HG03520 (cell line): ENCODE measurements around the gene MICU1.
"Not testable (repeated sequence)": the region's sequence is repeated elsewhere in the genome, so short reads cannot be mapped to it uniquely, and the experiment has no call there.

Experiments
- ATAC-seq: cut with Tn5 transposase; IDR thresholded peaks from one replicate; pipeline ENCODE4 v1.9.1; 2021; ENCODE audit warnings: mild to moderate bottlenecking, moderate library complexity; ENCODE audit not compliant: unreplicated experiment

MICU1 gene

DNA sequence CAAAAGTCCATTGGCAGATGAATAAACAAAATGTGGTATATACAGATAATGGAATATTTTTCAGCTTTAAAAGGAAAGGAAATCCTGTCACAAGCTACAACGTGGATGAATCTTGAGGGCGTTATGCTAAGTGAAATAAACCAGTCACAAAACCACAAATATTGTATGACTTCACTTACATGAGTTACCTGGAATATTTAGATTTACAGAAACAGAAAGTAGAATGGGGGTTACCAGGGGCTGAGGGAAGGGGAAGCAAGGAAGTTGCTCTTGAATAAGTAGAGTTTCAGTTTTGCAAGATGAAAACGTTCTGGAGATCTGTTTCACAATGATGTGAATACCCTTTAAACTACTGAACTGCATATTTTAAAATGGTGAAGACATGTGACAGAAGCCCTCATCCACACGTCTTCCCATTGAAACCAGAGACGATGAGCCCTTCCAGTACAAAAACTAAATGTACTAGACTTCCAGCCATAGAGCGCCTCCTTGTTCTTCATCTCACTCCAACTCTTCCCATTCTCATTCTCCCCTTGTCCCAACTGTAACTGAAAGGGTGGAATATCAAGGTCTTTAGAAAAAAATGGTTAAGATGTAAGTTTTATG lies 62.4 kb downstream of the MICU1 start:
- ATAC-seq: no peak

DNA sequence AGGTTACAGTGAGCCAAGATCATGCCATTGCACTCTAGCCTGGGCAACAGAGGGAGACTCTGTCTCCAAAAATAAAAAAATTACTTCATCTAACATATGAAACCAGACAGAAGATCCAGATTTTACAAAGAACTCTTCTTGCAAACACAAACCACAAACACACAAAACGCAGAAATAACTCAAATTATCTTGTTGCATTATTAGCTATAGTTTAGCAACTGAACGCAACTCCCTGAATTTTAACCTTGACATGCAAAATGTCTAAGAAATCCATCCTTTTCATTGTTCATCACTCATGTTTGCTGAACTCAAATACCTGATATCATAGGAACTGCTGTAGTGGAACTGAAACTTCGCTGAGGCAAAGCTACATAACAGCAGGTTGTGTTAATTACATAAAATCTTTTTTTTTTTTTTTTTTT lies 64.1 kb downstream of the MICU1 start:
- ATAC-seq: no peak

DNA sequence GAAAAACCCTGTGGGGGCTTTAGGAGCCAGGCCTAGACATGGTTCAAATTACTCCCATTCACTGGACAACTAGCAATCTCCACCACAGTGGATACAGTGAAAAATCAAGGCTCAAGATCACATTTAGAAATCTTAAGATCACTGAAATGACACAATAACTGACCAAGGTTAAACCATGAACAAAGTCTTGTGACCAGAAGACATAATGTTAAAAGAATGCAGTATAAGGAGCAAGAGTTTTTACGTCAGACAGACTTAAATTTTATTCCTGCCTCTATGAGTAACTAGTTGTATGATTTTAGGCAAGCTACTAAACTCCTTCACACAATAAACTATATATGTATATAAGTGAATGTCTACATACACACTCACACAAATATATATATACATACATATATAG lies 68.5 kb downstream of the MICU1 start:
- ATAC-seq: no peak

DNA sequence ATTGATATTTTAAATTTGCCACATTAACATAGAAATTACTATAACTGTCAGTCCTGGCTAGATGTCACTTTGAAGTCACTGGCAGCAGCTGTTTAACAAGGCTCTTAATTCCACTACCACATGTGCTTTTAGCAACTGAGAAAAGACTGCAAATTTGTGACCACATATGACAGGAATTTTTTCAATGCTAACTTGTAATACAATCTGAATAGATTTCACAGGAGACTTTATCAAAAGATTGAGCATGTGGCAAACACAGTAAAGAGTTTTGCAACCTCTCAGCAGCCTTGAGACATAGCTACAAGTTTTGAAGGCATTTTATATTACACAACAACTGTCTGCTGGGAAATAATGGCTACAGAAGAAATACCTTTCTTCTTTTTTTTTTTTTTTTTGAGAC lies 73.0 kb downstream of the MICU1 start:
- no peak for ATAC-seq

DNA sequence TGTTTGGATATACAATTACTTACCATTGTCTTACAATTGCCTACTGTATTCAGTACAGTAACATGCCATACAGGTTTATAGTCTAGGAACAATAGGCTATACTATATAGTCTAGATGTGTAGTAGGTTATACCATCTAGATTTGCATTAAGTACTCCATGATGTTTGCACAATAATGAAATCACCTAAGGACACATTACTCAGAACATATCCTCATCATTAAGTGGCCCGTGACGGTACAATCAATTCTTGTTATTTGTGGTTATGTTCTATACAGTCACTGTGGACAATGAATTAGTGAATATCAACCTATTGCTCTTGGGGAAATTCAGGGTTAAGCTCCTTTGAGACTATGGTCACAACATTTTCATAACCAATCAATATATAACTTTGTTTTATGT lies 75.6 kb downstream of the MICU1 start:
- ATAC-seq: no peak

DNA sequence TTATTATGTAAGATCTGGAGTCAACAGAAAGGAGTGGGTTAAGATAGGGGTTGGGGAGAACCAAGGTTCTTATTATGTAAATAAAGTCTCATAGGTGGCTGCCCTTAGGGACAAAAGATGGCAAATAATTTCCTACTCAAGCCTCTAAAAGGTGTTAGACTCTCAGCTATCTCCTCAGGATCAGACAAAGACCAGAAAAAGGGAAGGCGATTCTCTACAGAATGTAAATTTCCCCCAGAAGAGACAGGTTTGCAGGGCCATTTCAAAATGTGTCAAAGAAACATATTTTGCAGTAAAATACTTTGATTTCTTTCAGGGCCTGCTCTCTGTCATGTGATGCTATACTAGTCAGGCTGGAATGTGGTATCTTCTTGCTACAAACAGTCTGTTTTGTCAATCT lies 80.3 kb downstream of the MICU1 start:
- no peak for ATAC-seq

DNA sequence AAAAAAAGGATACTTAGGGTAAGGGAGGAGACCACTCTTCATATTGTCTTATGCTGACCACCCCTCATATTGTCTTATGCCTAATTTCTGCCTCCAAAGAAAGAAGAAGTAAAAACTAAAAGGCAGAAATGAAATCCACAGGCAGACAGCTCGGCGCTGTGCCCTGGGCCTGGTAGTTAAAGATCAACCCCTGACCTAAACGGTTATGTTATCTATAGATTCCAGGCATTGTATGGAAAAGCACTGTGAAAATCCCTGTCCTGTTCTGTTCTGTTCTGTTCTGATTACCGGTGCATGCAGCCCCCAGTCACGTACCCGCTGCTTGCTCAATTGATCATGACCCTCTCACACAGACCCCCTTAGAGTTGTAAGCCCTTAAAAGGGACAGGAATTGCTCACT lies 82.0 kb downstream of the MICU1 start:
- ATAC-seq: not testable (repeated sequence)

DNA sequence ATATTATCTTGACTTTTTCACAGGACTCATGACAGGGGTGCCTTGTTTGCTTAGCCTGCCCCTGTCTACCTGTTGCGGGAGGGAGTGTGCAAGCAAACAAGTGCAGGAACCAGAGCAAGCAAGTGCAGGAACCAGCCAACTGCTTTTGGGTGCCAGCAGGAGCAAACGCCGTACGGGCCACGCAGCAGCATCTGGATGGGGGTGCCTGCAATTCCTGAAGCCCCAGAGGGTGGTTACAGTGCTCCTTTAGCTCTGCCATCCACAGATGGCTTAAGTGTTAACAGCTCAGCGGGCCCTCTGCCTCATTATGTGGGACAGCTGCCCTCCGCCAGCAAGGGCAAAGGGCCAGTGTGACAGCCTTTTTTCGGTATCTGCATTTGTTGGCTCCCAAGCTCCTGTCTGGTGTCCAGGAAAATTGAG lies 83.5 kb downstream of the MICU1 start:
- no peak for ATAC-seq

DNA sequence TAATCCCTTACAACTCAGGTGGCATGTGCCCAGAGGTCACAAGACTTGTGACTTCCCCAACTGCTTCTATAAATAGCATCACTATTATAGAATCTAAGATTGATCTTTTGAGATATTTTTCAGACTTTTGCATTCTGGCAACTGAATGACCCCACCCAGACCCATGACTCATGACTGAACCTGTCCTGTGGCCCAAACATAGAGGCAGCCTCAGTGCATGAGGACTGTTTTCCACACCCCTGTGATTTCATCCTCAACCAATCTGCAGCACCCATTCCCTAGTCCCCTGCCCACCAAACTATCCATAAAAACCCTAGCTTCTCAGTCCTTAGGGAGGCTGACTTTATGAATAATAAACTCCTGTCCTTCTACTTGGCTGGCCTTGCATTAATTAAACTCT lies 84.5 kb downstream of the MICU1 start:
- ATAC-seq: no peak

DNA sequence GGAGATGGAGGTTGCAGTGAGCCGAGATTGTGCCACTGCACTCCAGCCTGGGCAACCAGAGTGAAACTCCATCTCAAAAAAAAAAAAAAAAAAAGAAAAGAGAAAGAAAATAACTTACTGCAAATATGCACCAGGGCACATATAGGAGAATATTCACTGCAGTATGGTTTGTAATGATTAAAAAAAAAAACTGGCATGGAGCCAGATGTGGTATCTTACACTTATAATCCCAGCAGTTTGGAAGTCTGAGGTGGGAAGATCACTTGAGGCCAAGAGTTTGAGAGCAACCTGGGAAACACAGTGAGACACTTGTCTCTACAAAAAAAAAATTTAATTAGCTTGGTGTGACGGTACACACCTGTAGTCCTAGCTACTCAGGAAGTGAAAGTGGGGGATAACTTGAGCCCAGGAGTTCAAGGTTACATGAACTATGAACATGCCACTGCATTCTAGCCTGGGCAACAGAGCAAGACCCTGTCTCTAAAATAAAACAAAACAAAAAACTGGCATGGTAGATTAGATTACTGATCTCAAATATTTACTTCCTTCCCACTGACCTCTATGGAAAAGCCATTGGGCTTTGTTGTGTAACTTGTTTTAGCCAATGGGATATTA lies 85.6 kb downstream of the MICU1 start:
- no peak for ATAC-seq

DNA sequence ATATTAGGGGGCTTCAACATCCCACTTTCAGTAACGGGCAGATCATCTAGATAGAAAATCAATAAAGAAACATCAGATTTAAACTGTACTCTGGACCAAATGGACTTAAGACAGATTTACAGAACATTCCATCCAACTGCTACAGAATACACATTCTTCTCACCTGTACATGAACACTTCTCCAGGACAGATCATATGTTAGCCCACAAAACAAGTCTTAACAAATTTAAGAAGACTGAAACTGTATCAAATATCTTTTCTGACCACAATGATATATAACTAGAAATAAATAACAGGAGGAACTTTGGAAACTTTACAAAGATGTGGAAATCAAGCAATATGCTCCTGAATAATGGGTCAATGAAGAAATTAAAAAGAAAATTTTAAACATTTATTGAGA lies 86.7 kb downstream of the MICU1 start:
- no peak for ATAC-seq

DNA sequence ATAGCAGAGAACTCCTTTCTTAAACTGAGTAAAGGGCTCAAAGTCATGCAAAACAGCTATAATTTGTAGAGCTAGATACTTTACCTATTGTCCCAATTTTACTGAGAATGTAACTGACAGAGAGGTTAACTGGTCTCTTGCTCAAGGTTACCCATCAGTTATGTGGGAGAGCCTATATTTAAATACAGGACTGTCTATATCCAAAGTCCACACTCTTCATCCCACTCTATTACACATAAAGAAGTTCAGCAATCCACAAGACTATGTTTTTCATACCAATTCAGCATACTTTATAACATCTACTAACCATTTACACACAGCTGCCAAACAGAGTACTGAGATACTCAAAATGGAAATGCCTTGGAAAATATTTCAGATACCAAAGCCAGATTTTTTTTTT lies 100.2 kb downstream of the MICU1 start:
- ATAC-seq: no peak

DNA sequence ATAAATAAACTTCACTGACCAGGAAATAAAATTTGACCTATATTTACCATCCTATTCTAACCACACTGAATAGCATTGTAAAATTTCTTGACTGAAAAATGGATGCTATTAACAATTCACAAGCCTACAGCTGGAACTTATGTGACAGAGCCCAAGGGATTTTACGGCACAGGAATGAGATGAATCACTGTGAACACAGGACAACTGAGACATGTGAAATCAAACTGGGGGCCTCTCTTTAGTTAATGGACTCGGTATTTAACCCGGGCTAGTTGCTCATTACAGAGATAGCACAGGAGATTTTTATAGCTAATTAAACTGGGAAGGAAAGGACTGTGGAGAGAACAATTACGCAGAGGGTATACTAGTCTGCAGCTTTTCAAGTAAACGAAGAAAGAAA lies 100.6 kb downstream of the MICU1 start:
- no peak for ATAC-seq

DNA sequence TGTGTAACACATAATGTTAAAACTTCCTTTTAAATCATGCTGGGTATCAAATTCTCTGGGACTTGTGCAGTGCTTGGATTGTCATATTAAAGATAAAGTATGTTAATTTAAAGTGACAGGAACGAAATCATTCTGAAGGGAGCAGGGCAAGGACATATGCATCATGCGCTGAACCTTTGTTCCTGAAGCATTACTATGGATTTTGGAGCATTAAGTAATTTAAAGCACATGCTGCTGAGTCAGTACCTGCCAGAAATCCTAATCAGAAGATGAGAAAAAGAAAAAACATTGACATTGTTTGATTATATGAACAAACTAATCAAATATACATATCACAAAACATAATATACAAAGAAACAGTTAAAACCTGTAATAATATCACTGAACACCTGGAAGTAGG lies 101.4 kb downstream of the MICU1 start:
- no peak for ATAC-seq

DNA sequence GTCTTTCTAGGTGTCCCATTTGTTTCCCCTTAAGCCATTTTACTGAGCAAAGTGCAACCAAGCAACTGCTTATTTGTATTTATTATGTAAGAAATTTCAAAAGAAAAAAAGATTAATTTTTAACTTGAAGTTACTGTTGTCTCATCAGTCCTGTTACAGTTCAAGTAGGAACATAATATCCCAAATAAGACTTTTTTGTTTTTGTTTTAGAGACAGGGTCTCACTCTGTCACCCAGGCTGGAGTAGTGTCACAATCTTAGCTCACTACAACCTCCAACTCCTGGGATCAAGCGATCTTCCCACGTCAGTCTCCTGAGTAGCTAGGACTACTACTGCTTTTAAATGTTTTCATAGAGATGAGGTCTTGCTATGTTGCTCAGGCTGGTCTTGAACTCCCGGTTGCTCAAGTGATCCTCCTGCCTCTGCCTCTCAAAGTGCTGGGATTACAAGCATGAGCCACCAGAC lies 101.9 kb downstream of the MICU1 start:
- ATAC-seq: no peak

DNA sequence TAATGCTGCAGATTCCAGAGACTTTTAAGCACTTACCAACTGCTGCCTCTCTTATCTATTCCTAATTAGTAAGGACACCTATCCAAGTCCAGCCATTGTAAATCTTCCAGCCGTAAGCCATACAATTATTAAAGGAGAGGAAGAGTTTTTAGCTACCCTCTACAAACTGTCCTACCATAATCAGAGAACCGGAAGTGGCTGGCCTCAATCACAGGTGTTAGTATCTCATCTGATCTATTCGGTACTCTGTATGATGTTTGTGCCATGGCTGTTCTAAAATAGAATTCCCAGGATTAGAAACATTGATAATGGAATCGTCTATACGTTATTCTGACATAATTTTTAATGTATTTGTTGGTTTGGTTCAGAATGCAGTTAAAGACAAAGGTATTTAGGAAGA lies 102.8 kb downstream of the MICU1 start:
- no peak for ATAC-seq

DNA sequence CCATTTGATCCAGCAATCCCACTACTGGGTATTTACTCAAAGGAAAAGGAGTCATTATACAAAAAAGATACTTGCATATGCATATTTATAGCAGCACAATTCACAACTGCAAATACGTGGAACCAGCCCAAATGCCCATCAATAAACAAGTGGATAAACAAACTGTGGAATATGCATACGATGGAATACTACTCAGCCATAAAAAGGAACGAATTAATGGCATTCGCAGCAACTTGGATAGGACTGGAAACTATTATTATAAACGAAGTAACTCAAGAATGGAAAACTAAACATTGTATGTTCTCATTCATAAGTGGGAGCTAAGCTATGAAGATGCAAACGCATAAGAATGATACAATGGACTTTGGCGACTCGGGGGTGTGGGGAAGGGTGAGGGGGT lies 108.6 kb downstream of the MICU1 start:
- no peak for ATAC-seq

DNA sequence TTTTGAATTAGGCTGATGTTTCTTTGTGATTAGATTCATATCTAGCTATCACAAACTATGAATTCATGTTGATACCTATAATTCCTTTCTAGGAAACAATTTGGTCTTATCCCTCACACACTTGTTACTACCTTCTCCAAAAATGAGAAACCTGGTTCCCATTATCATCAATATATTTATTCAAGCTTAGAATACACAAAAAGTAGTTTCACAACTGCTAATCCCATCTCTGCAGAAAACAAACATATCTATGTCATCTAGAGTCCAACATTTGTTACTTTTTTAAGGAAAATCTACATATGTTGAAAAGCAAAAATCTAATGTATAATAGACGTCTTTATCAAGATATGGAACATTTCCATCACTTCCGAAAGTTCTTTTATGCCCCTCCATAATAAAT lies 110.4 kb downstream of the MICU1 start:
- no peak for ATAC-seq

DNA sequence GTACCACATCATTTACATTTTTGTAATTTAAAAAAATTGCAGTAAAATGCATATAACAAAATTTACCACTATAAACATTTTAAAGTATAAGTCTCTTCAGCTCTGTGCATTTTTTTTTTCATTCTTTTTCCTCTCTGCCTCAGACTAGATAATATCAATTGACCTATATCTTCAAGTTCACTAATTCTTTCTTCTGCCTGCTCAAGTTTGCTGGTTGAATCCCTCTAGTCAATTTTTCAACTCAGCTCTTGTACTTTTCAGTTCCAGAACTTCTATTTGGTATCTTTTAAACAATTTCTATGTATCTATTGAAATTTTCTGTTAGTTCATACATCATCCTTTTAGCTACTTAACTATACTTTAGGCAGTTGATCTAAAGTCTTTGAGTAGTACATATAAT lies 112.0 kb downstream of the MICU1 start:
- ATAC-seq: no peak

DNA sequence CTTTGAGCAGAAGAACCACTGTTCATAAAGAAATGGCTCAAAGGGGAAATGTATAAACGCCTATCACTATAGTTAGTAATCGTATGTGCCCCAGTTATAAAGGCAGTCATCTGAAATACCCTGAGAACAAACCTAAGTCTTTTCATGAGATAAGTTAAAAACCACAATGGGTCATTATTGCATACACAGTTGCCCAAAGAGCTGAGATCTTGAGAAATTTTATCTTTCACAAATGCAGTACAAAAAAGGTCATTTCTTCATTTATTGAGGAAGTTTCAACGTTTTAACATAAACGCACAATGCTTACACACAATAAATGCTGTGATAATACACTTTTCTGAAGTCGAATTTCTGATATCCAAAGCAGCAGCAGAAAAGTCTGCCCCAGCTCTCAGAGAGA lies 114.4 kb downstream of the MICU1 start:
- no peak for ATAC-seq

DNA sequence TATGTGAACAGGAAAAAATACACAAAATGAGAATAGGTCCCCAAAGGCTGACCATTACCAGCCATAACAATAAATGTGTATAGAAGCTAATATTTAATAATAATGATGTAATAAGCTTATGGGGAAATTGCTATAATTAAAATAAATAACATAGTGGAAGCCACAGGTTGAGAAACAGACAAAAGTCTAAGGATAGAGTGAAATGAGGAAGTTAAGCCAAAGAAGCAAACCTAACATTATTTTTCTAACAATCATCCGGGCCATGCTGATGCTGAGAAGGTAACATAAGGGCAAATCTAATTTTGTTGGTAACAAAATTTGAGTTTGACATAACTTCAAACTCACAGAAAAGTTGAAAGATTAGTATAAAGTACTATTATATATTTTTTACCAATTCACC lies 115.9 kb downstream of the MICU1 start:
- no peak for ATAC-seq

DNA sequence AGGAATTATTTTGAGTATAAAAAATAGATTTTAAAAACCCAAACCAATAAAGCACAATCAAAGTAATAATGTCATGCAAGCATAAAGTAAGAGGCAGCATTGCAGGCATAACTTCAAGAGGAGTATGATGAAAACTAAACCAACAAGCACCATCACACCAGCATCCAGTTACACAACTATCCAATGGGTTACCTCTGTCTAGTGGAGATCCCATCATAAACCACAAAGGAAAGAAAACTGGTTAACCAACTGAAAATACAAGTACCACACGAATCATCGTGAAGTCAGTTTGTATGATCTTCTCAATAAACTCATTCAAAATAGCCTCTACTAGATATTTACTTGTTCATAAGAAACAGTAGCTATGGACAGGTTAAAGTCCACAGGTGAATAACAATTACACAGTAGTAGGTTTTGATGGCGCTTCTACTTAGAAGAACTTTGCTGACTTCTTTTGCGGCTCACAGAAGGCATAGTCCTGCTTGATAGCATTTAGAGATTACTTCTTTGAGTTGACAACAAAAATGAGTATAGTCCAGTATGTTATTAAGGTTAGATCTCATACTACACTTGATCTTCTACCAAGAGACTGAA lies 116.6 kb downstream of the MICU1 start:
- no peak for ATAC-seq

DNA sequence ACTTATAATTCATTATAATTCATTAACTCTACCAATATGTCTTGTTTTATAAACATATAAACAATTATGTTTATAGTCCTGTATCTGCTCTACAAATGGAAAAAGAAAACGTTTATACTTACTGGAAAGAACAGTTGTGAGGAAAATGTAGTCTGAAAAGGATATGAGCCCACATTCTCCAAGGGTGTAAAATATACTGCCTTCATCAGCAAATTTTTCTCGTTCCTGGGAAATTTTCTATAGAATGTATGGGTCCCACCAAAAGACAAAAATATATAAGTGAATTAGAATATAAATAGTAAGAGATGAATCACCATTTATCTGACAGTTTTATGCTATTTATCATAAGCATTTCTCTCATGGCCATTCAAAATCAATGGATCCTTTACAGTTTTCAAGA lies 117.8 kb downstream of the MICU1 start:
- no peak for ATAC-seq
